WI38 (cell line): ENCODE data around the gene MARVELD1.

Experiments used
- H3K4me3 ChIP-seq: 2 replicates; pipeline ENCODE4 v1.5.1; 2011; ENCODE audit warnings: low read depth, mild to moderate bottlenecking, control low read depth, low read length
- TF ChIP-seq, protein P1 (sequence below): IDR thresholded peaks from 2 replicates; pipeline ENCODE4 v1.5.1; 2012; ENCODE audit warnings: low read depth, mild to moderate bottlenecking, control low read depth, low read length

The MARVELD1 gene

DNA sequence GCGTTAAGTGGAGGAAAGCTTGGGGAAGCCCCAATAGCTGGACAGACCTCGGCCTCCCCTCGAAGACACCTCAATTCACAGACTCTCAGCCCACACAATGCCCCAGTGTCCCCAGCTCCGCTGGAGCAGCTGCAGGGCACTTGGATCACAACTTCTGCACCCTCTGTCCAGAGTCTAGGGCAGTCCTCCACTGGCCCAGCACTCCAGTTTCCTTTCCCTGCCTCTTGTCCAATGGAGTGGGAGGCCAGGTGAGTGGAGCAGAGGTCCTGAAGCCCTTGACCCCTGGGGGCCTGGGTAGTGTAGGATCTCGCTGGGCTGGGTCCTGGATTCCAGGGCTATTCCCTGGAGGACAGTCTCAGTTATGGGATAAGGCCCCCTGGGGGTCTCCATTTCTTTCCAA is 46.4 kb downstream of the MARVELD1 start:
- TF ChIP-seq, protein P1, sequence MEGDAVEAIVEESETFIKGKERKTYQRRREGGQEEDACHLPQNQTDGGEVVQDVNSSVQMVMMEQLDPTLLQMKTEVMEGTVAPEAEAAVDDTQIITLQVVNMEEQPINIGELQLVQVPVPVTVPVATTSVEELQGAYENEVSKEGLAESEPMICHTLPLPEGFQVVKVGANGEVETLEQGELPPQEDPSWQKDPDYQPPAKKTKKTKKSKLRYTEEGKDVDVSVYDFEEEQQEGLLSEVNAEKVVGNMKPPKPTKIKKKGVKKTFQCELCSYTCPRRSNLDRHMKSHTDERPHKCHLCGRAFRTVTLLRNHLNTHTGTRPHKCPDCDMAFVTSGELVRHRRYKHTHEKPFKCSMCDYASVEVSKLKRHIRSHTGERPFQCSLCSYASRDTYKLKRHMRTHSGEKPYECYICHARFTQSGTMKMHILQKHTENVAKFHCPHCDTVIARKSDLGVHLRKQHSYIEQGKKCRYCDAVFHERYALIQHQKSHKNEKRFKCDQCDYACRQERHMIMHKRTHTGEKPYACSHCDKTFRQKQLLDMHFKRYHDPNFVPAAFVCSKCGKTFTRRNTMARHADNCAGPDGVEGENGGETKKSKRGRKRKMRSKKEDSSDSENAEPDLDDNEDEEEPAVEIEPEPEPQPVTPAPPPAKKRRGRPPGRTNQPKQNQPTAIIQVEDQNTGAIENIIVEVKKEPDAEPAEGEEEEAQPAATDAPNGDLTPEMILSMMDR = no peak

DNA sequence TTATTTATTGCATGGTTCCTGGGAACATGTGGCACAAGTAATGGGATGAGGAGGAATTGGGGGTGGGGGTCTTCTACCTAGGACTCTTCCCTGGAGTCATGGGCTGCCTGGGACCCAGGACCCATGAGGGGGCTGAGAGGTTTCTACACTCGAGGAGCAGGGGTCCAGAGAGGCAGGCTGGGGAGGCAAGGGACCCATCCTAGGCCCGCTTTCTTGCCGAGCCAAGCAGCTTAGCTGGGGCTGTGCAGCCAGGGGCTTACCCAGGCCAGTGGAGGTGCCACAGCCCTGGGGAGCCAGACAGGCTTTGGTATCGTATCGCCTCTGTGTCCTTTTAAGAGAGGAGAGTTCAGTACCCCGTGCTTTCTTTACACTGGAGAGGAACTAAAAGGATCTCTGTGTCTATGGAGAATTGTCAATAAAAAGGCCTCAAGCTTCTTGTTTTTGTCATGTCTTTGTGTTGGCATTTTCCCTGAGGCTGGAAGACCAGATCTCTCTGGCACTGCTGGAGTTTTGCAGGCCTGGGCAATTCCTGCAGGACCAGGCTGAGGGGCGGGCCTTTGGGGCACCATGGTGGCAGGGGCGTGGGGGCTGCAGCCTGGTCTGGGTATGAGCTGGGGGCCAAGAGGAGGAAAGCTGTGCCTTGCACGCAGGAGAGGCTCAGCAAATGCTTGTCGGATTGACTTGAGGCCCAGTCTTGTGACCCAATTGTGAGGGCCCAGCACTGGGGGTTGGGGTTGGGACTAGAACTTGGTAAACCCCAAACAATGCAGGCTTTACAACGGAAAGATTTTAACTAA is 47.1 kb downstream of the MARVELD1 start:
- H3K4me3 ChIP-seq = no peak overlapping the region
- TF ChIP-seq, protein P1 = no peak

More for the DNA sequence above, 46.4 kb downstream of the MARVELD1 start:
- H3K4me3 ChIP-seq = no peak overlapping the region

DNA sequence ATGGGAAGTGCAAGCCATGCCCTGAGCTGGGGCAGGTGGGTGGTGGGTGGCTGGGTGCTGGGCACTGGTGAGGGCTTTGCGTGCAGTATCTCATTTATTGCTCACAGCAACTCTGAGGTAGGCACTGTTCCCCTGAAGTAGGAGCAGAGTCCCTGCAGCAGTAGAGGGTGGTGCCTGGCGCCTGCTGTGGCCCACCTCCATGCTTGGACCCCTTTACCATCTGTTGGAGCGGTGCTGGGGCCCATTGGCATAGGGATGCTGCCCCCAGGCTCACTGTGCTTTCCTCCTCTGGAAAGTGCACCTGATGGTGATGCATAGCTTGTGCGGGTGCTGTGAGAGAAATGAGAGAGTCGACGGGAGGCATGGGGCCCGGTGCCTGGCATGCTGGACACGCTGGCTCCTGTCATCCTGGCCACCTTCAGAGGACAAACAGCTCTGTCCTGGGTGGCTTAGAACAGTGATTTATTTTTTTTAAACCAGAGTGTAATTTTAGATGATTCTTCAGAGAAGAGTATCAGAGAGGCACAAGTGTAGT is 47.9 kb downstream of the MARVELD1 start:
- no peak overlapping the region for H3K4me3 ChIP-seq
- TF ChIP-seq, protein P1 = no peak

DNA sequence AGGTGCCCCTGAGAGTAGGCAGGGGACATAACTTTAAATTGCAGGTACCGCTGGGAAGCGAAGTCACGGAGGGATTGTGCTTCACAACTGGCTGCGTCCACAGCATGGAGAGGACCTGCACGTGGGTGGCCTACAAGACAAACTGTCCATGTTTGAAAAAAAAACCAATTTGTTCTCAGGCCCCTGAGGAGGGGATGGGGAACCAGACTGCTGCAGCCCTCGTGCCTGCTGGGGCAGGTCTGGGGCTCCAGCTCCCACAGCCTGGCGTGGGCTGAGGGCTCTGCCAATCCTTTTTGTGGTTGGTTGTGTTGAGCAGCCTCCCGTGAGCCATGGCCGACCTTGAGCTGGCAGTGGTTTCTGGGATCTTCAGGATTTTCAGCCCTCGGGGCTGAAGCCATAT is 48.5 kb downstream of the MARVELD1 start:
- TF ChIP-seq, protein P1 = no peak
- no peak overlapping the region for H3K4me3 ChIP-seq

DNA sequence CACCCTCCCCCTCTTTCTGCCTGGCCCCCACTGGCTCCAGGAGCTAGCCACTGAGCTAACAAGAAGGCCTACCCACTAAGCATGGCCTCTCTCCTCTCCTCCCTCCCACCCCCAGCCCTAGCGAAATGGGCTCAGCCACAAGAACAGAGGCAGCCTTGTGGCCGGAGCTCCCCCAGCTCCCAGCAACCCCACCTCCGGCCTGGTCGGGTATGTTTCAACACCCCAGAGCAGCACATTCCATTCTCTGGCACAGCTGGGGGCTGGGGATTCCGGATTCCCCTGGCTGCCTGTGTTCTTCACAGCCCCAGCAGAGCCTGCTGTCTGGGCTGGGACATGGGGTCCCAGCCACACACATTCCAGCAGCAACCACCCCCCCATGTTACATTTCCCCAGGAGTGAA is 49.3 kb downstream of the MARVELD1 start:
- TF ChIP-seq, protein P1 = no peak
- no peak overlapping the region for H3K4me3 ChIP-seq

DNA sequence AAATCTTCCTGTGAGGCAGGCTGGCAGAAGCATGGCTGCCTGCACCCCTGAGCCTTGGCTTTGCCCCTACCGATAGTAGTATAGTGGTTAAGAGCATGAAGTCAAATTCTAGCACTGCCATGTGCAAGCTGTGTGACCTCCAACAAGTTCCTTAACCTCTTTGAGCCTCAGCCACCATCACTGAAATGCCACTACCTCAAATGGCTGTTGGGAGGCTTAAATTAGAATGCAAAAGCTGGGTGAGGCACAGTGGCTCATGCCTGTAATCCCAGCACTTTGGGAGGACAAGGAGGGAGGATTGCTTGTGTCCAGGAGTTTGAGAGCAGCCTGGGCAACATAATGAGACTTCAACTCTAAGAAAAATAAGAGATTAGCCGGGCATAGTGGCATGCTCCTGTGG is 49.9 kb downstream of the MARVELD1 start:
- no peak overlapping the region for H3K4me3 ChIP-seq
- TF ChIP-seq, protein P1 = no peak

DNA sequence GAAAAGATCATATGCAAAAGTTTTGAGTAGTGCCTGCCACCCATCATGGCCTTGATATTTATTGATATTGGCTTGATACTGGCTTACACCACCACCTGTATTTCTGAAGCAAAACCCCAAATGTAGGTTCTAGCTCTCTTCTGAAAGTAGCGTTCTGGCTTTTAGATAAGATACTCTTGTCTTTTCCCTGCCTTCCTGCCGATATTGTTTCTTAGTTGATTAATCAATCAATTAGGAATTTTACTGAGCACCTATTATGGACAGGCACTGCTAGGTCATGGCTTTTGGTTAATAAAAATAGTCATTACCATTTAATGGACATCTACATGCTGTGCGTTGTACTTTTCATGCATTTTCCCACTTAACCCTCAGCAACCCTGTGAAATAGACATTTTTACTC is 50.4 kb downstream of the MARVELD1 start:
- H3K4me3 ChIP-seq = no peak overlapping the region
- TF ChIP-seq, protein P1 = no peak
